Lower lobe of right lung (tissue), 2 donors: ENCODE results near the gene DENND2A. TPM values are rescaled to one million over a fixed set of nuclear protein-coding genes. Genes with fewer than 3 reads are reported as not detected.
"Not testable (repeated sequence)": the region's sequence is repeated elsewhere in the genome, so short reads cannot be mapped to it uniquely, and the experiment has no call there.

Experiments
- ATAC-seq, 2 donors: fragments of 200-7000 bp; cut with Tn5 transposase; one replicate each; pipeline ENCODE4 v1.9.1; 2020 to 2022; ENCODE audit warnings: mild to moderate bottlenecking in 2 of 2, moderate library complexity in 2 of 2
- DNase-seq: peaks from one replicate; pipeline ENCODE4 v3.0.0-alpha.2; 2020
- H3K27ac ChIP-seq: fragments of 200-600 bp; one replicate; pipeline ENCODE4 v1.8.0; 2022
- H3K27me3 ChIP-seq: fragments of 200-600 bp; one replicate; pipeline ENCODE4 v1.8.0; 2022; ENCODE audit warnings: low read depth
- H3K36me3 ChIP-seq: fragments of 200-600 bp; one replicate; pipeline ENCODE4 v1.8.0; 2022; ENCODE audit warnings: mild to moderate bottlenecking
- H3K4me1 ChIP-seq: fragments of 200-600 bp; one replicate; pipeline ENCODE4 v1.8.0; 2022
- H3K4me3 ChIP-seq: fragments of 200-600 bp; one replicate; pipeline ENCODE4 v1.8.0; 2022; ENCODE audit warnings: mild to moderate bottlenecking
- H3K9me3 ChIP-seq: fragments of 200-600 bp; one replicate; pipeline ENCODE4 v1.8.0; 2022
- CTCF ChIP-seq: fragments of 200-600 bp; IDR thresholded peaks from one replicate; pipeline ENCODE4 v1.8.0; 2022; ENCODE audit warnings: antibody characterized with exemption, mild to moderate bottlenecking
- intact Hi-C: fragments of 100-400 bp; cut with DNase I; formaldehyde crosslinking; loops from one replicate; pipeline ENCODE4 v1.11.0; 2022
- total RNA-seq: library from RNA; stranded (reverse); fragmentation: NEBNext Ultra II Directional; extraction: Animal tissue kit (Norgen Biotek cat#: 25700); gene quantifications from one replicate; pipeline ENCODE4 v1.2.1, GENCODE V29; 2021
- donor health status: DM: no; HTN: yes; CAD: no; lungs with severe emphysema.

Gene DENND2A
- total RNA-seq, 1 donor from 2014 or later, result 19.0 TPM

- Histone ChIP-seq H3K27ac (no peak overlapping the region), H3K9me3 (no peaks in the 10 kb centered on the region), H3K4me3 (no peak overlapping the region), H3K36me3 (no peaks in the 10 kb centered on the region), H3K27me3 (no peaks in the 10 kb centered on the region), H3K4me1 (peaks cover 6% of the 10 kb centered on the region)
- ATAC-seq (no peak), DNase-seq (no peak)
- intact Hi-C loops, result no loop called here
- no peak for TF ChIP-seq CTCF
Observed at GRCh38 chr7:140624392-140625191, 16.0 kb downstream of the DENND2A start.

- H3K9me3 ChIP-seq, result no peaks in the 10 kb centered on the region
- intact Hi-C loops, result no loop called here
- H3K4me1 ChIP-seq, result peaks cover 6% of the 10 kb centered on the region
- DNase-seq (no peak), ATAC-seq (no peak)
- no peaks in the 10 kb centered on the region for H3K27me3 ChIP-seq
- H3K27ac ChIP-seq, result no peak overlapping the region
- H3K4me3 ChIP-seq, result no peak overlapping the region
- no peak for TF ChIP-seq CTCF
- no peaks in the 10 kb centered on the region for H3K36me3 ChIP-seq
Observed at GRCh38 chr7:140623980-140624379, 16.6 kb downstream of the DENND2A start.

GRCh38 chr7:140621401-140622021 is 19.1 kb downstream of the DENND2A start:
- Histone ChIP-seq H3K9me3 (no peaks in the 10 kb centered on the region), H3K36me3 (no peaks in the 10 kb centered on the region), H3K27ac (no peak overlapping the region), H3K4me1 (no peaks in the 10 kb centered on the region), H3K27me3 (no peaks in the 10 kb centered on the region), H3K4me3 (no peak overlapping the region)
- intact Hi-C loops, result no loop called here
- no peak for TF ChIP-seq CTCF
- DNase-seq (no peak), ATAC-seq (no peak)

GRCh38 chr7:140619915-140620510 is 20.6 kb downstream of the DENND2A start:
- H3K27me3 ChIP-seq, intact Hi-C loops, DNase-seq, H3K4me3 ChIP-seq, H3K4me1 ChIP-seq, H3K9me3 ChIP-seq, H3K27ac ChIP-seq, H3K36me3 ChIP-seq, ATAC-seq: not testable (repeated sequence)

- H3K4me3 ChIP-seq, result no peak overlapping the region
- H3K27me3 ChIP-seq, result no peaks in the 10 kb centered on the region
- DNase-seq (no peak), ATAC-seq (no peak)
- H3K27ac ChIP-seq, result no peak overlapping the region
- H3K4me1 ChIP-seq, result no peaks in the 10 kb centered on the region
- TF ChIP-seq CTCF, result no peak
- no peaks in the 10 kb centered on the region for H3K9me3 ChIP-seq
- intact Hi-C loops, result no loop called here
- no peaks in the 10 kb centered on the region for H3K36me3 ChIP-seq
Observed at GRCh38 chr7:140619176-140619575, 21.4 kb downstream of the DENND2A start.

- intact Hi-C loops, result no loop called here
- no peak for ATAC-seq
- no peaks in the 10 kb centered on the region for H3K36me3 ChIP-seq
- H3K9me3 ChIP-seq, result no peaks in the 10 kb centered on the region
- DNase-seq, result no peak
- H3K4me1 ChIP-seq, result no peaks in the 10 kb centered on the region
- no peak overlapping the region for H3K4me3 ChIP-seq
- no peak for TF ChIP-seq CTCF
- no peak overlapping the region for H3K27ac ChIP-seq
- H3K27me3 ChIP-seq, result no peaks in the 10 kb centered on the region
Observed at GRCh38 chr7:140618306-140618705, 22.3 kb downstream of the DENND2A start.
